ENCODE measurements around the gene PLAGL1.

- TF ChIP-seq YY1 (IDR thresholded peaks at IDR 0.05; ENCODE audit: insufficient read depth, insufficient read length) (no peak), ZNF274 (IDR thresholded peaks at IDR 0.05; ENCODE audit: low read depth, low read length) (no peak)
These were observed 49.1 kb downstream of the PLAGL1 start for GRCh38 chr6:143958839-143959399.

Data from NT2/D1 (cell line).